Muscle layer of colon (tissue), 2 donors: ENCODE results near the gene ACR.

ENCODE experiments used
- H3K27ac ChIP-seq: one replicate; pipeline ENCODE4 v1.7.0; 2013; ENCODE audit warnings: low read depth, mild to moderate bottlenecking, low read length, moderate library complexity
- H3K27me3 ChIP-seq, 2 donors: one replicate each; pipeline ENCODE4 v1.7.0; 2013; ENCODE audit warnings: low read length in 2 of 2, mild to moderate bottlenecking in 2 of 2; ENCODE audit not compliant: insufficient read depth in 2 of 2, control insufficient read depth in 1 of 2
- H3K36me3 ChIP-seq: one replicate; pipeline ENCODE4 v1.7.0; 2013; ENCODE audit warnings: mild to moderate bottlenecking, low read length; ENCODE audit not compliant: insufficient read depth
- H3K4me1 ChIP-seq: one replicate; pipeline ENCODE4 v1.7.0; 2013; ENCODE audit warnings: mild to moderate bottlenecking, low read length; ENCODE audit not compliant: insufficient read depth
- H3K4me3 ChIP-seq, 2 donors: one replicate each; pipeline ENCODE4 v1.7.0; 2013; ENCODE audit warnings: low read length in 2 of 2, low read depth in 1 of 2, mild to moderate bottlenecking in 1 of 2, moderate library complexity in 1 of 2
- H3K9ac ChIP-seq: one replicate; pipeline ENCODE4 v1.7.0; 2013; ENCODE audit warnings: low read length
- H3K9me3 ChIP-seq: one replicate; pipeline ENCODE4 v1.7.0; 2013; ENCODE audit warnings: mild to moderate bottlenecking, low read length
- donor health status: abdominal sarcoma.
- donor health status: Adenocarcinoma of cecum.

ACR gene

GRCh38 chr22:50737728-50738648, at the start of gene ACR:
ACR (plus strand) TSS chr22:50738204; CDS start chr22:50738236, 32 bp downstream.
- no peaks in the 10 kb centered on the region for H3K9me3 ChIP-seq
- H3K27ac ChIP-seq: no peak within 1 kb of the TSS
- H3K4me1 ChIP-seq: no peaks in the 10 kb centered on the region
- H3K4me3 ChIP-seq: no peak within 1 kb of the TSS
- no peak within 1 kb of the TSS for H3K9ac ChIP-seq
- H3K36me3 ChIP-seq: no peaks in the 10 kb centered on the region
- H3K27me3 ChIP-seq: peaks cover 0 to 6% of the 10 kb centered on the region in 2 donors

- no peaks in the 10 kb centered on the region for H3K27me3 ChIP-seq
- no peak overlapping the region for H3K27ac ChIP-seq
- no peaks in the 10 kb centered on the region for H3K36me3 ChIP-seq
- no peak overlapping the region for H3K4me3 ChIP-seq
- H3K9ac ChIP-seq: no peak overlapping the region
- H3K9me3 ChIP-seq: no peaks in the 10 kb centered on the region
- no peaks in the 10 kb centered on the region for H3K4me1 ChIP-seq
Measured at GRCh38 chr22:50688448-50688847, 49.6 kb upstream of the ACR start.

DNA sequence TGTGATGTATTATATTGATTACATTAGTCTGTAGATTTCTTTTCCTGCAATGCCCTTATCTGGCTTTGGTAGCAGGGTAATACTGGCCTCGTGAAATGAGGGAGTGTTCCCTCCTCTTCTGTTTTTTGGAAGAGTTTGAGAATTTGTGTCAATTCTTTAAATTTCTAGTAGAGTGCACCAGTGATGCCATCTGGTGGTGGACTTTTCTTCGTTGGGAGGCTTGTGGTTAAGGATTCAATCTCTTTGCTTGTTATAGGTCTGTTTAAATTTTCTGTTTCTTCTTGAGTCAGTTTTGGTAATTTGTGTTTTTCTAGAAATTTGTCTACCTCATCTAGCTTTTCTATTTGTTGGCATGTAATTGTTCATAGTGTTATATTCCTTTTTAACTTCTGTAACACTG, 46.5 kb upstream of the ACR start:
- no peak overlapping the region for H3K4me3 ChIP-seq
- no peak overlapping the region for H3K9ac ChIP-seq
- no peaks in the 10 kb centered on the region for H3K9me3 ChIP-seq
- no peak overlapping the region for H3K27ac ChIP-seq
- no peaks in the 10 kb centered on the region for H3K36me3 ChIP-seq
- no peaks in the 10 kb centered on the region for H3K4me1 ChIP-seq
- H3K27me3 ChIP-seq: peaks cover 0 to under 1% of the 10 kb centered on the region in 2 donors

DNA sequence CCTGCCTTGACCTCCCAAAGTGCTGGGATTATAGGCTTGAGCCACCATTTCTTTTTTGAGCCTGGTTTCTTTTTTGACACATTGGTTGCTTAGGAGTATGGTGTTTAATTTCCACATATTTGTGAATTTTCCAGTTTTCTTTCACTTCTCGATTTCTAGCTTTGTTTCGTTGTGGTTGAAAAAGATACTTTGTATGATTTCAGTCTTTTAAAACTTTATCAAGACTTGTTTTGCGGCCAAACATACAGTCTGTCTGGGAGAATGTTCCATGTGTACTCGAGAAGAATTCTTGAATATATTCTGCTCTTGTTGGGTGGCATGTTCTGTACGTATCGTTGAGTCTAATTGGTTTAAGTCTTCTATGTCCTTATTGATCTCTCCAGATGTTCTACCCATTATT, 44.5 kb upstream of the ACR start:
- H3K27me3 ChIP-seq: peaks cover 0 to 6% of the 10 kb centered on the region in 2 donors
- no peaks in the 10 kb centered on the region for H3K9me3 ChIP-seq
- no peak overlapping the region for H3K9ac ChIP-seq
- H3K27ac ChIP-seq: no peak overlapping the region
- H3K36me3 ChIP-seq: no peaks in the 10 kb centered on the region
- no peak overlapping the region for H3K4me3 ChIP-seq
- no peaks in the 10 kb centered on the region for H3K4me1 ChIP-seq

DNA sequence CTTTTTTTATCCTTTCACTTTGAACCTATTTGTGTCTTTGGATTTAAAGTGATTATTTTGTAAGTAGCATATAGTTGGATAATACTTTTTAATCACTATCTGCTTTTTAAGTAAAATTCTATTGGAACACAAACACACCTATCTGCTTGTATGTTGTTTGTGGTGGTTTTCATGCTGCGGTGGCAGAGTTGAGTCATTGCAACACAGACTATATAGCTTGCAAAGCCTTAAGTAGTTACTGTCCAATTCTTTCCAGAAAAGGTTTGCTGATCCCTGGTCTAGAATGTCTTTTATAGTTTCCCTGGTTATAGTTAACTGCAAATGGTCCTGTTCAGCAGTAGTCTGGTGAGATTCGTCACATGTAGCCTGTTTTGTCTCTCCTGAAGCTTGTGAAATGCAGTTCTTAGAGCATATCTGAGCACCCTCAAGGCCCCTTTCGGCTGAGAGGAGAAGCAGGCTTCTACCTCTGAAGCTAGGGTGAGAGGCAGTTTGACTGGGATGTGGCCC, 43.9 kb upstream of the ACR start:
- no peak overlapping the region for H3K27ac ChIP-seq
- no peak overlapping the region for H3K4me3 ChIP-seq
- peaks cover 0 to 6% of the 10 kb centered on the region in 2 donors for H3K27me3 ChIP-seq
- no peak overlapping the region for H3K9ac ChIP-seq
- no peaks in the 10 kb centered on the region for H3K4me1 ChIP-seq
- H3K36me3 ChIP-seq: no peaks in the 10 kb centered on the region
- no peaks in the 10 kb centered on the region for H3K9me3 ChIP-seq

DNA sequence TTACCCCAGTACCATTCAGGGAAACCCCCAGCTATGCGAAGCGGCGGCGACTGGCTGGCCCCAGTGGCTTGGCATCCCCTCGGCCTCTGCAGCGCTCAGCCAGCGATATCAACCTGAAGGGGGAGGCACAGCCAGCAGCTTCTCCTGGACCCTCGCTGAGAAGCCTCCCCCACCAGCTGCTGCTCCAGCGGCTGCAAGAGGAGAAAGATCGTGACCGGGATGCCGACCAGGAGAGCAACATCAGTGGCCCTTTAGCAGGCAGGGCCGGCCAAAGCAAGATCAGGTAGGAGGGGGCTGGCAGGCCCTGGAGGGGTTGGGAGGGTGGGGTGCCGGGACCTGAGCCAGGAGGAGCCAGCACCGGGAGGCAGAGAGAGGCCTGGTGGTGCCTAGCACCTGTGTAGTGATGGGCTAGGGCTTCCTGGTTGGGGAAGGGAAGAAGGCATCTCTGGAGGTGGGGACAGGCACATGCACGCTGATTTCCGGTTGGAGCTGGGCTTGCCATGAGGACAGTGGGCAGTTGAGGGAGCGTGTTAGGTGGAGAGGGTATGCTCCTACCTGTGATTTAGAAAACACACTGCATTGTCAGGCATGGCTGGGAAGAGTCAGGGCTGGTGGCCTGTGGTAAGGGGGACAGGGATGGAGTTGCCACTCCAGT, 43.1 kb upstream of the ACR start:
- no peaks in the 10 kb centered on the region for H3K9me3 ChIP-seq
- no peaks in the 10 kb centered on the region for H3K36me3 ChIP-seq
- H3K27me3 ChIP-seq: peaks cover 0 to 6% of the 10 kb centered on the region in 2 donors
- no peak overlapping the region for H3K4me3 ChIP-seq
- no peak overlapping the region for H3K9ac ChIP-seq
- no peak overlapping the region for H3K27ac ChIP-seq
- H3K4me1 ChIP-seq: no peaks in the 10 kb centered on the region

DNA sequence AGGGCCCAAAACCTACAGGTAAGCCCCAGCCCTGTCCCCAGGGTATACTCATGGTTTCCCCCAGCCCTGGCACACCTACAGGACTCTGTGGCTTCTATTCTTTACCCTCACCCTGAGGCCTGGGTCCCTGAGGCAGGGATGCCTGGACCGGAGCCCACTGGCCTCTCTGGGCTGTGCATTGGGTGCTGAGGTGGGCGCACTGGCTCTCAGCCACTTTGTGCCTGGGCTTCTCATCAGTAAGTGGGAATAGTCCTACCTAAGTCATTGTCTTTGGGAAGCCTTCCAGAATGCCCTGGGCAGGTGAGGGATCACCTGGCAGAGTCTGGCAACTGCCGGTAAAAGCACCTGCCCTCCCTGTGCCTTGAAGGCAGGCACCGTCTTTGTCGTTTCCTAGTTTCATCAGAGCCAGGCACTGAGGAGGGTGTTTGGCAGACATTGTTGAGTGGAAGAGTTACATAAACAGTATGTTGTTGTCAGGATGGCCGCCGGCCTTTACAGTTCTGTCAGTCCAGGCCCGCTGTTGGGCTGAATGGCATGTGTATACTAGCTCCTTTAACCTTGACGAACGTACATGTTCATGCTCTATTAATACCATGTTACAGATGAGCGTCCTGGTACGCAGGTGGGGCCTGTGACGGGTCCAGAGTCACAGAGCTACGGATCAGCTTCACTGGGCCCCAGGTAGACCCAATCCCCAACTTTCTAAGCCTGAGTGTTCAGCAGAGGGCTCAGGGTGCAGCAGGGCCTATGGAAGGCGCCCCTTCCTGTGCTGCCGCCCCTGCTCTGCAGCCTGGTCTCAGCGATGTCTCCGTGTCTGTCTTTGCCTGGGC, 42.4 kb upstream of the ACR start:
- no peak overlapping the region for H3K27ac ChIP-seq
- H3K9me3 ChIP-seq: no peaks in the 10 kb centered on the region
- peaks cover 0 to 6% of the 10 kb centered on the region in 2 donors for H3K27me3 ChIP-seq
- H3K9ac ChIP-seq: no peak overlapping the region
- no peak overlapping the region for H3K4me3 ChIP-seq
- H3K4me1 ChIP-seq: no peaks in the 10 kb centered on the region
- no peaks in the 10 kb centered on the region for H3K36me3 ChIP-seq

DNA sequence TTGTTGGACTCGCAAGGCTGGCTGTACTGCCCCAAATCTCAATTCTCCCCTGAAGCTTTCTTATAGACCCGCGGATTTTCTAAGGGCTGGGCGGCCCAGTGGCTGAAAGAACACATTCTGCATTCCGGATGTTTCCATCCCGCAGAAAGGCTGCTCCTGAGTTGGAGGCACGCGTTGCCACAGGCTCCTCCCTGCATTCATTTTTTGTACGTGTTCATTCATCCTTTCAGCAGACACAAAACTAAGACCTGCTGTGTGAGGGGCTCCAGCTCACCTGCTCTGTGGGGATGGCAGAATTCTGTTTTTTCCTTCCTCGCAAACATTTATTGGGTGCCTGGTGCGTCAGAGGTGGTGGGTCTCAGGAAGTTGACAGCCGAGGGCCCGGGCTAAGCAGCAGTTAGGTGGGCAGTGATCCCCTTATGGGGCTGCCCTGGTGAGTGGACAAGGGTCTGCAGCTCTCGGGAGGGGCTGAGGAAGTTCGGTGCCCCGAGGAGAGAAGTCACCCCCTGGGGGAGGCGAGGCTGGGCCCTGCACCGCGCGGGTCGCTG, 41.7 kb upstream of the ACR start:
- peak overlapping the region; percentile 21 to 49 for H3K4me3 ChIP-seq
- H3K4me1 ChIP-seq: no peaks in the 10 kb centered on the region
- no peaks in the 10 kb centered on the region for H3K36me3 ChIP-seq
- no peak overlapping the region for H3K27ac ChIP-seq
- H3K9ac ChIP-seq: no peak overlapping the region
- no peaks in the 10 kb centered on the region for H3K9me3 ChIP-seq
- H3K27me3 ChIP-seq: peaks cover 0 to 6% of the 10 kb centered on the region in 2 donors

GRCh38 chr22:50696799-50697561, 41.0 kb upstream of the ACR start:
- Histone ChIP-seq H3K4me1 (no peaks in the 10 kb centered on the region), H3K9ac (no peak overlapping the region), H3K4me3 (peak overlapping the region; percentile 21 to 49), H3K9me3 (no peaks in the 10 kb centered on the region), H3K36me3 (no peaks in the 10 kb centered on the region), H3K27me3 (peaks cover 0 to 6% of the 10 kb centered on the region in 2 donors), H3K27ac (no peak overlapping the region)

DNA sequence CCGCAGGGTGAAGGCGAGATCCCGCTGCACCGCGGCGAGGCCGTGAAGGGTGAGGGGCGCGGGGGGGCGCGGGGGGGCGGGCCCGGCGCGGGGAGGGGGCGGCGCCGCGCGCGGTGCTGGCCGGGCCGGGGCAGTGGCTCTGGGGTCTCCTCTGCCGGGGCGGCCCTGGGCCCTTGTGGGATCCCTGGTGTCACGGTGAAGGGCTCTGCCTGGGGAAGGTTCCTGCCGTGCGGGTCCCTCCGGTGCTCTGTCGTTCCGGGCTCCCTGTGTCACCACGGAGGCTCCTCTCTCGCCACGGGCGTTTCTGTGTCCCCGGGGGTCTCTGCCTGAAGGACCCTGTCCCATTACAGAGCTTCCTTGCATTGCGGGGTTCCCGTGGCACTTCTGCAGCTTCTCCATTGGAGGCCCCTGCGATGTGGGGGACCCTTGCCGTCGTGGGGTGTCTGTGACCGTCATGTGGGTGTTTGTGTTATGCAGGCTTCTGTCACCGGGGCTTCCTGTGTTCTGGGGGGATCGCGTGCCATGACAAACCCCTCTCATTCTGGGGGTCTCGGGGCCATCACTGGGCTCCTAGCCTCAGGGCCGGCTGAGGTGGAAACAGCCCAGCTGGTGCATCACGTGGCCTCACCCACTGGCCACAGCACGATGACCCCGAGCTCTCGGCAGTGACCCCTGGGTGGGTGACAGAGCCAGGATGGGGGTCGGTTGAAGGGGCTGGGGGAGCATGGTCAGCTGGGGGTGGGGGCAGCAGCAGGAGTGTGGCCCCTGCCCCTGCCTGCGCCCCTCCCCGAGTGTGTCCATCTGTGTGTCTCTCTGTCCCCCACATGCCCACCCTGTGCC, 40.1 kb upstream of the ACR start:
- H3K9ac ChIP-seq: no peak overlapping the region
- H3K27me3 ChIP-seq: peaks cover 0 to 6% of the 10 kb centered on the region in 2 donors
- H3K4me1 ChIP-seq: no peaks in the 10 kb centered on the region
- no peaks in the 10 kb centered on the region for H3K36me3 ChIP-seq
- no peak overlapping the region for H3K27ac ChIP-seq
- H3K4me3 ChIP-seq: peak overlapping the region in 1 of 2 donors; percentile 56
- H3K9me3 ChIP-seq: no peaks in the 10 kb centered on the region
